Mammary epithelial cell (primary cell): ENCODE data around the gene WDR5B.

Experiments used
- CTCF ChIP-seq, 2 donors: IDR thresholded peaks in 1 of 2; conservative IDR thresholded peaks in 1 of 2; 2 replicates each; pipeline ENCODE4 v1.5.1; 2011 to 2012; ENCODE audit warnings: inconsistent platforms in 2 of 2, low read length in 2 of 2, mild to moderate bottlenecking in 2 of 2, control low read depth in 1 of 2, low read depth in 1 of 2; ENCODE audit not compliant: insufficient read depth in 1 of 2; ENCODE audit errors: extremely low read depth in 1 of 2
- EZH2 ChIP-seq: IDR thresholded peaks from 2 replicates; pipeline ENCODE4 v1.6.1; 2012; ENCODE audit warnings: low read length, inconsistent platforms, borderline replicate concordance

DNA sequence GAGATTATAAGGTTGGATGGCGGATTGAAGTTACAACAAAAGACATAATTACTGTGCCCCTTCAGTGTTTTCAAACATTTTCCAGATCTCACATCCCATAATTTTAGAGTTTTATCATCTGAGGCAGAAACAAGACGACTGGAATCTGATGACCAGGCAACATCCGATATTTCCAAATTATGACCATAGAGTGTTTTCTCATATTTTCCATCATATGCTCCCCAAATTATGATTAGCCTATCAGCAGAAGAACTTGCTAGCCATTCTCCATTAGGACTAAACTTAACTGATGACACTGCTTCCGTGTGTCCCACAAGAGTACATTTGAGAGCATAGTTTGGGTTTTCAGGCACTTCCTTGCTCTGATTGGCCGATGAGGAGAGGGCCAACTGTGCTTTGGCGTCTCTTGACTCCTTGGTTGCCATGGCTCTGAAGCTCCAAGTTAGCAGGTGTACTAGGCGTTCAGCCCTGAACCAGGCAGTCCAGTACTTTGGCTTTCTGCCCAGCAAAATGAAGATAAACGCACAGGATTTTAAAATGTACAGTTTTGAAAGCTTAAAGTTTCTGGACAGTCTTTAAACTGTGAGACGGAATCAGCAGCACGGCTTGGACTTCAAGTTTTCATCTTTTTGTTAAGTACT, 638 bp downstream of the WDR5B start:
- TF ChIP-seq EZH2, result no peak
- TF ChIP-seq CTCF (conservative IDR thresholded peaks at IDR 0.05 in 1 of 2, IDR thresholded peaks at IDR 0.05 in 1 of 2; ENCODE audit: extremely low read depth in 1 of 2, insufficient read depth in 1 of 2, low read depth in 1 of 2, low read length in 2 of 2), result no peak
